Measurements from ENCODE around the gene B3GALT4.

The B3GALT4 gene

GRCh38 chr6:33292996-33293682 lies 16.2 kb downstream of the B3GALT4 start:
- no peak for DNase-seq

GRCh38 chr6:33294086-33294823 lies 17.3 kb downstream of the B3GALT4 start:
- no peak for DNase-seq

- DNase-seq = no peak
Observed at GRCh38 chr6:33295621-33296369, 18.9 kb downstream of the B3GALT4 start.

- no peak for DNase-seq
Observed at GRCh38 chr6:33296797-33297405, 20.0 kb downstream of the B3GALT4 start.

- no peak for DNase-seq
Observed at GRCh38 chr6:33297406-33297955, 20.6 kb downstream of the B3GALT4 start.

- peak; percentile 87 for DNase-seq
Observed at GRCh38 chr6:33297956-33298772, 21.2 kb downstream of the B3GALT4 start.

- peak; percentile 81 for DNase-seq
Observed at GRCh38 chr6:33298773-33299236, 21.9 kb downstream of the B3GALT4 start, which contains the start of gene RGL2. Gene RGL2, minus strand, starts transcription at chr6:33298942. Its CDS starts 332 bp downstream, at chr6:33298610.

GRCh38 chr6:33299237-33299944 lies 22.5 kb downstream of the B3GALT4 start:
- DNase-seq = peak; percentile 97

GRCh38 chr6:33301877-33302276 lies 25.0 kb downstream of the B3GALT4 start:
- DNase-seq = no peak

- no peak for DNase-seq
Observed at GRCh38 chr6:33304216-33304615, 27.3 kb downstream of the B3GALT4 start.

- no peak for DNase-seq
Observed at GRCh38 chr6:33305052-33305451, 28.1 kb downstream of the B3GALT4 start.

GRCh38 chr6:33306356-33306755 lies 29.4 kb downstream of the B3GALT4 start:
- no peak for DNase-seq

- DNase-seq = peak; percentile 91
Observed at GRCh38 chr6:33312361-33313104, 35.6 kb downstream of the B3GALT4 start.

- DNase-seq = peak; percentile 62
Observed at GRCh38 chr6:33313105-33313708, 36.3 kb downstream of the B3GALT4 start.

- DNase-seq = peak; percentile 75
Observed at GRCh38 chr6:33313709-33314514, 37.0 kb downstream of the B3GALT4 start, which contains the start of gene TAPBP. Gene TAPBP, minus strand, starts transcription at chr6:33314078. Its CDS starts 37 bp downstream, at chr6:33314041.

- peak; percentile 87 for DNase-seq
Observed at GRCh38 chr6:33314515-33314942, 37.6 kb downstream of the B3GALT4 start.

- peak; percentile 55 for DNase-seq
Observed at GRCh38 chr6:33314943-33315792, 38.2 kb downstream of the B3GALT4 start.

All from hematopoietic multipotent progenitor cell treated with erythropoietin and hydrocortisone succinate and interleukin-3 and kit ligand, for 6 days (in vitro differentiated cells).